ENCODE data around the gene NPW. TPM values are rescaled to one million over a fixed set of nuclear protein-coding genes. Genes with fewer than 3 reads are reported as not detected.
A peak's percentile ranks its signal among the peaks of the same experiment; 100 is the strongest.

Gene NPW
- total RNA-seq, 1 experiment from 2014 or later = 7.1 TPM

DNA sequence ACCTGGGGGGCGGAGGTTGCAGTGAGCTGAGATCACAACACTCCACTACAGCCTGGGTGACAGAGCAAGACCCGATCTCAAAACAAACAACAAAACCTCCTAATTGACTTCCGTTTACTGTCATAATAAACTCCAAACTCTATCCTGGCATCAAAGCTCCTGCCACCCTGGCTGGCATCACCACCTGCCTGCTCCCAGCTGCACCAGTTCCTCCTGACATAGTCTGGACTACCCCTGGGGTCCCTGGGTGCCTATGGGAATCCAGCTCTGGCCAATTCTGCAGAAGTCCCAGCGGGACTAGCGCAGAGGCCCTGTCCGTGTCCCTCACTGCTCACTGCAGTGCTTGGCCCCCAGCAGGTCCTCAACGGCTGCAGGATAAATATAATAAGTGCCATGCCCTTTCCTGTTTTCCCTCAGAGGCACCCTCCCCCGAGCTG is 27.3 kb downstream of the NPW start:
- no peak overlapping the region for H2AFZ ChIP-seq (ENCODE audit: low read length)
- no peaks in the 10 kb centered on the region for H3K9me3 Mint-ChIP-seq
- H3K9ac ChIP-seq (ENCODE audit: extremely low read depth, insufficient read length, low read length) = peak overlapping the region; percentile 46
- H3K27me3 ChIP-seq (ENCODE audit: insufficient read depth, low read length) = no peaks in the 10 kb centered on the region
- H3K4me1 ChIP-seq (ENCODE audit: insufficient read depth, low read length) = 0 out of 2 replicates have a peak, but pooled peaks cover 3% of the 10 kb centered on the region
- peaks cover 4 to 18% (median 17%) of the 10 kb centered on the region in 3 experiments; a peak in 4 of 7 replicates for H3K36me3 Mint-ChIP-seq (ENCODE audit: insufficient read depth in 1 of 3, low read depth in 3 of 3)
- peaks cover 11% of the 10 kb centered on the region for H3K23me2 ChIP-seq (ENCODE audit: insufficient read length, low read depth, low read length, poor library complexity, severe bottlenecking)
- H3K4ac ChIP-seq (ENCODE audit: low read depth, low read length) = no peak overlapping the region
- H3K79me1 ChIP-seq (ENCODE audit: insufficient read depth, low read depth, low read length, poor library complexity, severe bottlenecking) = no peaks in the 10 kb centered on the region
- no peak overlapping the region for H4K8ac ChIP-seq (replicated peaks; ENCODE audit: insufficient read length, low read depth, low read length)
- no peak overlapping the region for H3K56ac ChIP-seq (ENCODE audit: insufficient read length, low read depth, low read length)
- no peaks in the 10 kb centered on the region for H3K79me2 ChIP-seq (ENCODE audit: insufficient read depth, low read length)
- no peak overlapping the region for H3K27ac Mint-ChIP-seq
- H2BK5ac ChIP-seq (ENCODE audit: insufficient read length, low read length) = no peak overlapping the region
- H3T11ph ChIP-seq (ENCODE audit: low read length) = no peak overlapping the region
- no peak overlapping the region for H4K5ac ChIP-seq (ENCODE audit: insufficient read length, low read depth, low read length)
- H2BK20ac ChIP-seq (ENCODE audit: low read depth, low read length, poor library complexity, severe bottlenecking) = no peak overlapping the region
- peak overlapping the region; percentile 89 to 95 for H3K4me3 Mint-ChIP-seq
- H3K23ac ChIP-seq (ENCODE audit: insufficient read length, low read depth, low read length) = no peak overlapping the region
- no peaks in the 10 kb centered on the region for H3K27me3 Mint-ChIP-seq (ENCODE audit: low read depth)
- no peak overlapping the region for H2BK120ac ChIP-seq (ENCODE audit: low read depth, low read length, poor library complexity, severe bottlenecking)
- no peak overlapping the region for H2BK12ac ChIP-seq (ENCODE audit: insufficient read length, low read depth, low read length)
- TF ChIP-seq, protein P1, sequence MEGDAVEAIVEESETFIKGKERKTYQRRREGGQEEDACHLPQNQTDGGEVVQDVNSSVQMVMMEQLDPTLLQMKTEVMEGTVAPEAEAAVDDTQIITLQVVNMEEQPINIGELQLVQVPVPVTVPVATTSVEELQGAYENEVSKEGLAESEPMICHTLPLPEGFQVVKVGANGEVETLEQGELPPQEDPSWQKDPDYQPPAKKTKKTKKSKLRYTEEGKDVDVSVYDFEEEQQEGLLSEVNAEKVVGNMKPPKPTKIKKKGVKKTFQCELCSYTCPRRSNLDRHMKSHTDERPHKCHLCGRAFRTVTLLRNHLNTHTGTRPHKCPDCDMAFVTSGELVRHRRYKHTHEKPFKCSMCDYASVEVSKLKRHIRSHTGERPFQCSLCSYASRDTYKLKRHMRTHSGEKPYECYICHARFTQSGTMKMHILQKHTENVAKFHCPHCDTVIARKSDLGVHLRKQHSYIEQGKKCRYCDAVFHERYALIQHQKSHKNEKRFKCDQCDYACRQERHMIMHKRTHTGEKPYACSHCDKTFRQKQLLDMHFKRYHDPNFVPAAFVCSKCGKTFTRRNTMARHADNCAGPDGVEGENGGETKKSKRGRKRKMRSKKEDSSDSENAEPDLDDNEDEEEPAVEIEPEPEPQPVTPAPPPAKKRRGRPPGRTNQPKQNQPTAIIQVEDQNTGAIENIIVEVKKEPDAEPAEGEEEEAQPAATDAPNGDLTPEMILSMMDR (conservative IDR thresholded peaks at IDR 0.05) = no peak
- peaks cover 10 to 18% of the 10 kb centered on the region in 2 experiments for H3K4me1 Mint-ChIP-seq
- no peak overlapping the region for H3K18ac ChIP-seq (ENCODE audit: insufficient read length, low read depth, low read length)
- H2BK15ac ChIP-seq (ENCODE audit: low read depth, low read length) = no peak overlapping the region
- H3K9me3 ChIP-seq (ENCODE audit: control insufficient read depth, low read depth, low read length) = no peaks in the 10 kb centered on the region
- no CpG with 5 or more reads among the region's 8 CpGs for WGBS (ENCODE audit: extremely low coverage, insufficient read length, low lambda C conversion rate)
- no peaks in the 10 kb centered on the region for H4K20me1 ChIP-seq (ENCODE audit: control insufficient read depth, insufficient read depth, insufficient read length)
- no peak overlapping the region for H3K27ac ChIP-seq (ENCODE audit: insufficient read length, low read depth, low read length)
- H3K14ac ChIP-seq (ENCODE audit: insufficient read depth, low read length) = no peak overlapping the region; the same call in 1 of the 2 replicates
- H2AK5ac ChIP-seq (ENCODE audit: insufficient read length, low read length) = no peak overlapping the region
- peak overlapping the region; percentile 82 for H3K4me2 ChIP-seq (ENCODE audit: insufficient read depth, insufficient read length, low read length)
- H4K91ac ChIP-seq (ENCODE audit: insufficient read length, low read depth, low read length) = no peak overlapping the region
- DNase-seq = no peak

Data from H9 (cell line).